Measurements from ENCODE around the gene SPRYD4.

DNA sequence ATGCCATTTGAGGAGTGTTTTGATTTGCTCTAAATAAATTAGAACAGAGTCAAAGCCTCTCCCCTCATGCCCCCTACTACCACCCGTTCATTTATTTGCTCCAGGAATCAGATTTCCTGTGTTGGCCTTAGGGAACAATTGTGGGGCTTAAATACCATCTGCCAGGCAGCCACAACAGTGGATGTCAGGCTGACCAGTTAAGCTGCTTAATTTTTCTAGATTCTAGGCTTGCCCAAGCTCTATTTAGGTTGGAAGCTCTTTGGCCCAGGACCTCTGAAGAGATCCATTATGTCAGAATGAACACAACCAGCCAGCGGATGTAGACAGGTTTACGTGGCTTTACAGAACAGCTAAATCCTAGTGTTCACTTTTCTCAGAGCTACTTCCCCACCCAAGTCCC lies 18.1 kb upstream of the SPRYD4 start:
- TF ChIP-seq, protein P1, sequence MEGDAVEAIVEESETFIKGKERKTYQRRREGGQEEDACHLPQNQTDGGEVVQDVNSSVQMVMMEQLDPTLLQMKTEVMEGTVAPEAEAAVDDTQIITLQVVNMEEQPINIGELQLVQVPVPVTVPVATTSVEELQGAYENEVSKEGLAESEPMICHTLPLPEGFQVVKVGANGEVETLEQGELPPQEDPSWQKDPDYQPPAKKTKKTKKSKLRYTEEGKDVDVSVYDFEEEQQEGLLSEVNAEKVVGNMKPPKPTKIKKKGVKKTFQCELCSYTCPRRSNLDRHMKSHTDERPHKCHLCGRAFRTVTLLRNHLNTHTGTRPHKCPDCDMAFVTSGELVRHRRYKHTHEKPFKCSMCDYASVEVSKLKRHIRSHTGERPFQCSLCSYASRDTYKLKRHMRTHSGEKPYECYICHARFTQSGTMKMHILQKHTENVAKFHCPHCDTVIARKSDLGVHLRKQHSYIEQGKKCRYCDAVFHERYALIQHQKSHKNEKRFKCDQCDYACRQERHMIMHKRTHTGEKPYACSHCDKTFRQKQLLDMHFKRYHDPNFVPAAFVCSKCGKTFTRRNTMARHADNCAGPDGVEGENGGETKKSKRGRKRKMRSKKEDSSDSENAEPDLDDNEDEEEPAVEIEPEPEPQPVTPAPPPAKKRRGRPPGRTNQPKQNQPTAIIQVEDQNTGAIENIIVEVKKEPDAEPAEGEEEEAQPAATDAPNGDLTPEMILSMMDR (conservative IDR thresholded peaks at IDR 0.05 in 1 of 2, IDR thresholded peaks at IDR 0.05 in 1 of 2; ENCODE audit: extremely low read depth in 1 of 2, insufficient read depth in 1 of 2, low read depth in 1 of 2, low read length in 2 of 2), result no peak
- no peak for TF ChIP-seq EZH2 (IDR thresholded peaks at IDR 0.05; ENCODE audit: borderline replicate concordance, low read length)
